Upper lobe of left lung (tissue), 4 donors: ENCODE measurements around the gene KIRREL3.

ENCODE experiments used
- EP300 ChIP-seq, 4 donors: sonication (generic); formaldehyde crosslinking; IDR thresholded peaks; one replicate each; pipeline ENCODE4 v1.5.1; 2017; ENCODE audit warnings: antibody characterized with exemption in 4 of 4, control low read depth in 2 of 4
- POLR2A ChIP-seq, 4 donors: fragments of 450-650 bp; IDR thresholded peaks; one replicate each; pipeline ENCODE4 v1.5.1; 2016 to 2017; ENCODE audit warnings: antibody characterized with exemption in 4 of 4, mild to moderate bottlenecking in 2 of 4
- TF ChIP-seq, protein P1 (sequence below), 6 experiments: fragments of 450-650 bp in 4 of 6; fragments of 200-600 bp in 2 of 6; sonication (generic) in 2 of 6; IDR thresholded peaks; one replicate each; pipeline ENCODE4 v1.5.1; 2016 to 2019; ENCODE audit warnings: antibody characterized with exemption in 6 of 6

DNA sequence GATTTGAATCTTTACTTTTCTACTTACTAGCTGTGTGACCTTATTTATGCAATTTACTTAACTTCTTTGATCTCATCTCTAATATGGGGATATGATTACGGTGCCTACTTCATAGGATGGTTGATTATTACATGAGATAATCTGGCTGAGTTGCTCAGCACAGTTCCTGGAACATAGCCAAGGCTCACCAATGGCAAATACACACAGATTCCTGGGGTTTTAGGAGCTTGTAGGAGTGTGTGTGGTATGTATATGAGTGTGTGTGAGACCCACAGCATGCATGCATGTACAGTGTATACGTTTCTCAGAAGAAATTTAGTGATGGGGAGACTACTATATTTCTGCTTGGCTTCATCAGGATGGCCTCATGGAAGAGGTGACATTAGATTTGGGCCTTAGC lies 256.9 kb downstream of the KIRREL3 start:
- TF ChIP-seq, protein P1, sequence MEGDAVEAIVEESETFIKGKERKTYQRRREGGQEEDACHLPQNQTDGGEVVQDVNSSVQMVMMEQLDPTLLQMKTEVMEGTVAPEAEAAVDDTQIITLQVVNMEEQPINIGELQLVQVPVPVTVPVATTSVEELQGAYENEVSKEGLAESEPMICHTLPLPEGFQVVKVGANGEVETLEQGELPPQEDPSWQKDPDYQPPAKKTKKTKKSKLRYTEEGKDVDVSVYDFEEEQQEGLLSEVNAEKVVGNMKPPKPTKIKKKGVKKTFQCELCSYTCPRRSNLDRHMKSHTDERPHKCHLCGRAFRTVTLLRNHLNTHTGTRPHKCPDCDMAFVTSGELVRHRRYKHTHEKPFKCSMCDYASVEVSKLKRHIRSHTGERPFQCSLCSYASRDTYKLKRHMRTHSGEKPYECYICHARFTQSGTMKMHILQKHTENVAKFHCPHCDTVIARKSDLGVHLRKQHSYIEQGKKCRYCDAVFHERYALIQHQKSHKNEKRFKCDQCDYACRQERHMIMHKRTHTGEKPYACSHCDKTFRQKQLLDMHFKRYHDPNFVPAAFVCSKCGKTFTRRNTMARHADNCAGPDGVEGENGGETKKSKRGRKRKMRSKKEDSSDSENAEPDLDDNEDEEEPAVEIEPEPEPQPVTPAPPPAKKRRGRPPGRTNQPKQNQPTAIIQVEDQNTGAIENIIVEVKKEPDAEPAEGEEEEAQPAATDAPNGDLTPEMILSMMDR (IDR thresholded peaks at IDR 0.05), result no peak
- no peak for TF ChIP-seq EP300 (IDR thresholded peaks at IDR 0.05)
- no peak for TF ChIP-seq POLR2A (IDR thresholded peaks at IDR 0.05)
